AG09309 (cell line): Measurements from ENCODE around the gene MAN1C1.

Experiments used
- DNase-seq: peaks from one replicate; pipeline ENCODE4 v3.0.0-alpha.2; 2010; ENCODE audit warnings: low read depth
- H3K4me3 ChIP-seq: 2 replicates; pipeline ENCODE4 v1.5.1; 2011; ENCODE audit warnings: mild to moderate bottlenecking, low read depth, low read length, moderate library complexity; ENCODE audit not compliant: control insufficient read depth
- CTCF ChIP-seq: IDR thresholded peaks from 2 replicates; pipeline ENCODE4 v1.5.1; 2011; ENCODE audit warnings: mild to moderate bottlenecking, low read depth, low read length, inconsistent platforms; ENCODE audit not compliant: insufficient read depth, control insufficient read depth; ENCODE audit errors: missing control alignments

Gene MAN1C1

GRCh38 chr1:25685211-25685750, 68.7 kb downstream of the MAN1C1 start:
- TF ChIP-seq CTCF = no peak
- no peak overlapping the region for H3K4me3 ChIP-seq
- no peak for DNase-seq

- TF ChIP-seq CTCF = no peak
- no peak for DNase-seq
Observed at GRCh38 chr1:25685938-25686665, 69.5 kb downstream of the MAN1C1 start.

GRCh38 chr1:25687221-25688017, 70.8 kb downstream of the MAN1C1 start:
- no peak overlapping the region for H3K4me3 ChIP-seq
- DNase-seq = no peak
- no peak for TF ChIP-seq CTCF

More at GRCh38 chr1:25685938-25686665, 69.5 kb downstream of the MAN1C1 start:
- H3K4me3 ChIP-seq = no peak overlapping the region

GRCh38 chr1:25688390-25689119, 72.0 kb downstream of the MAN1C1 start:
- no peak overlapping the region for H3K4me3 ChIP-seq
- no peak for TF ChIP-seq CTCF
- DNase-seq = no peak

- H3K4me3 ChIP-seq = no peak overlapping the region
- TF ChIP-seq CTCF = no peak
- DNase-seq = no peak
Observed at GRCh38 chr1:25689686-25690381, 73.2 kb downstream of the MAN1C1 start.

GRCh38 chr1:25690396-25690956, 73.9 kb downstream of the MAN1C1 start:
- no peak overlapping the region for H3K4me3 ChIP-seq
- no peak for TF ChIP-seq CTCF
- no peak for DNase-seq
